Measurements from ENCODE around the gene ME3. TPM values are rescaled to one million over a fixed set of nuclear protein-coding genes. Genes with fewer than 3 reads are reported as not detected.
"Not testable (repeated sequence)": the region's sequence is repeated elsewhere in the genome, so short reads cannot be mapped to it uniquely, and the experiment has no call there.

The ME3 gene
- total RNA-seq, 1 experiment from 2014 or later = 14.2 TPM

DNA sequence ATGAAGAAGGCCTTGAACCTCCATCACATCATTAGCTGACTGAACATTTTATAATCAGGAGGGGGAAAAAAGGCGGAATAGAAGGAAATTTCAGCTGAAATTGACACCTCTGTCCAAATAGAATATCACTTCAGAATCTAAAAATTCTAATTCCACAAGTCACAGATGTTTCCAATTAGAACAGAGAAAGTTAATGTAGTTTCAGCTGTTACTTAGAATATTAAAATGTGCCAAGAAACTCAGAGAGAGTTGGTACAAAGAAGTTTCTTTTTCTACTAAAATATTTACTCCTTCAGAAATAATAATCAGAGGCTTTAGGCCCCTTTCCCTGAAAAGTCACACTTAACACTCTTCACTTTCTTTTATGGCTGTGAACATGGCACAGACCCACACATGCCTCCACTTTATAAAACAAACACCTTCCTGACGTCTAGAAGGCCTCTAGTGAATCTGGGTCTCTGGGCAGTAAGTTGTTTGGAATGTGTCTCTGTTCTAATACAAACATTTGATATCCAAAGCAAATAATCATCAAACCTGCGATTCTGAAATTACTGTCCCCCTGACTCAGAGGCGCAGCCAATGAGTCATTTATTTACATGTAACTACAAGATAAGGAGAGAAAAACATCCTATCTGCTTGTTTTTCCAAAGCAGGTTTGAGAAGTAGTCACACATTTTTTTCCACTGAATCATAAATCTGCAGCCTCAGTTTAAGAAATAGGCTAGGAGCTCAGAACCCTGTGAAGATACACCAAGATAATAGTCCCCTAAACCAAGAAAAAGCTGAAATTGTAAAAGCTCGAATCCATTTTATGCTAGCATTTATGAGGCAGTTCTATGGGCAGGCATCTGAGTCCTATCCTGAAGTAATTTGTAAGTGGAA, 148.4 kb downstream of the ME3 start:
- Mint-ChIP-seq H3K27me3 (ENCODE audit: unreplicated experiment) (no peaks in the 10 kb centered on the region), H3K9me3 (ENCODE audit: low read depth, unreplicated experiment) (peaks cover 11% of the 10 kb centered on the region), H3K27ac (ENCODE audit: unreplicated experiment) (peak overlapping the region; percentile 83), H3K4me3 (ENCODE audit: low read depth, unreplicated experiment) (peak overlapping the region; percentile 44), H3K36me3 (ENCODE audit: insufficient read depth, unreplicated experiment) (peaks cover 8% of the 10 kb centered on the region), H3K4me1 (ENCODE audit: low read depth, unreplicated experiment) (peaks cover 25% of the 10 kb centered on the region)
- intact Hi-C loops (cut with micrococcal nuclease; ENCODE audit: unreplicated experiment) = loop anchor here (5.0 to 10.0 kb wide), 2 partner anchors 42 to 71 kb away; no protein-coding TSS in a partner anchor
- no peak for TF ChIP-seq CTCF (IDR thresholded peaks at IDR 0.05; ENCODE audit: unreplicated experiment)
- BruUV-seq (replicated peaks) = no TSS peak
- peak; percentile 29 for DNase-seq
- CTCF ChIA-PET = interaction anchor here (1.2 to 1.3 kb wide), 2 partner anchors 27 to 69 kb away, joined by 3 to 4 read pairs; no protein-coding TSS in a partner anchor

DNA sequence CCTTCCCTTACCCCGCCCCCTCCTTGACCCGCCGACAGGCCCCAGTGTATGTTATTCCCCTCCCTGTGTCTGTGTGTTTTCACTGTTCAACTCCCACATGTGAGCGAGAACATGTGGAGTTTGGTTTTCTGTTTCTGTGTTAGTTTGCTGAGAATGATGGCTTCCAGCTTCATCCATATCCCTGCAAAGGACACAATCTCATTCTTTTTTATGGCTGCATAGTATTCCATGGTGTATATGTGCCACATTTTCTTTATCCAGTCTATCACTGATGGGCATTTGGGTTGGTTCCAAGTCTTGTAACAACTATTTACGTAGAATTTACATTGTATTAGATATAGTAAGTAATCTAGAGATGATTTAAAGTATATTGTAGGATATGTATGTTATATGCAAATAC, 149.9 kb downstream of the ME3 start:
- Mint-ChIP-seq H3K27ac (ENCODE audit: unreplicated experiment) (peak overlapping the region; percentile 83), H3K4me1 (ENCODE audit: low read depth, unreplicated experiment) (peaks cover 25% of the 10 kb centered on the region)
- H3K27me3 Mint-ChIP-seq (ENCODE audit: unreplicated experiment); H3K4me3 Mint-ChIP-seq (ENCODE audit: low read depth, unreplicated experiment); CTCF ChIA-PET; H3K9me3 Mint-ChIP-seq (ENCODE audit: low read depth, unreplicated experiment); H3K36me3 Mint-ChIP-seq (ENCODE audit: insufficient read depth, unreplicated experiment); BruUV-seq (replicated peaks); DNase-seq: not testable (repeated sequence)
- intact Hi-C loops (cut with micrococcal nuclease; ENCODE audit: unreplicated experiment) = loop anchor here (5.0 to 10.0 kb wide), 2 partner anchors 40 to 72 kb away; no protein-coding TSS in a partner anchor

GRCh38 chr11:86519064-86519911, 153.1 kb downstream of the ME3 start:
- intact Hi-C loops (cut with micrococcal nuclease; ENCODE audit: unreplicated experiment) = no loop called here
- CTCF ChIA-PET = interaction anchor here (0.7 to 1.3 kb wide), 2 partner anchors 35 to 74 kb away, joined by 3 to 5 read pairs; no protein-coding TSS in a partner anchor
- Mint-ChIP-seq H3K4me3 (ENCODE audit: low read depth, unreplicated experiment) (no peak overlapping the region), H3K27ac (ENCODE audit: unreplicated experiment) (no peak overlapping the region), H3K4me1 (ENCODE audit: low read depth, unreplicated experiment) (peaks cover 16% of the 10 kb centered on the region), H3K9me3 (ENCODE audit: low read depth, unreplicated experiment) (no peaks in the 10 kb centered on the region), H3K27me3 (ENCODE audit: unreplicated experiment) (no peaks in the 10 kb centered on the region), H3K36me3 (ENCODE audit: insufficient read depth, unreplicated experiment) (peaks cover 3% of the 10 kb centered on the region)
- DNase-seq = no peak
- no peak for TF ChIP-seq CTCF (IDR thresholded peaks at IDR 0.05; ENCODE audit: unreplicated experiment)
- BruUV-seq (replicated peaks) = no TSS peak

- no peaks in the 10 kb centered on the region for H3K9me3 Mint-ChIP-seq (ENCODE audit: low read depth, unreplicated experiment)
- H3K27ac Mint-ChIP-seq (ENCODE audit: unreplicated experiment) = no peak overlapping the region
- no peak overlapping the region for H3K4me3 Mint-ChIP-seq (ENCODE audit: low read depth, unreplicated experiment)
- no peak for TF ChIP-seq CTCF (IDR thresholded peaks at IDR 0.05; ENCODE audit: unreplicated experiment)
- CTCF ChIA-PET = no interaction called here
- peaks cover 5% of the 10 kb centered on the region for H3K4me1 Mint-ChIP-seq (ENCODE audit: low read depth, unreplicated experiment)
- no peaks in the 10 kb centered on the region for H3K27me3 Mint-ChIP-seq (ENCODE audit: unreplicated experiment)
- no TSS peak for BruUV-seq (replicated peaks)
- DNase-seq = no peak
- no peaks in the 10 kb centered on the region for H3K36me3 Mint-ChIP-seq (ENCODE audit: insufficient read depth, unreplicated experiment)
- intact Hi-C loops (cut with micrococcal nuclease; ENCODE audit: unreplicated experiment) = no loop called here
These were observed 154.2 kb downstream of the ME3 start for GRCh38 chr11:86518211-86518610.
